Measurements from ENCODE around the gene ASPG.

ASPG gene

DNA sequence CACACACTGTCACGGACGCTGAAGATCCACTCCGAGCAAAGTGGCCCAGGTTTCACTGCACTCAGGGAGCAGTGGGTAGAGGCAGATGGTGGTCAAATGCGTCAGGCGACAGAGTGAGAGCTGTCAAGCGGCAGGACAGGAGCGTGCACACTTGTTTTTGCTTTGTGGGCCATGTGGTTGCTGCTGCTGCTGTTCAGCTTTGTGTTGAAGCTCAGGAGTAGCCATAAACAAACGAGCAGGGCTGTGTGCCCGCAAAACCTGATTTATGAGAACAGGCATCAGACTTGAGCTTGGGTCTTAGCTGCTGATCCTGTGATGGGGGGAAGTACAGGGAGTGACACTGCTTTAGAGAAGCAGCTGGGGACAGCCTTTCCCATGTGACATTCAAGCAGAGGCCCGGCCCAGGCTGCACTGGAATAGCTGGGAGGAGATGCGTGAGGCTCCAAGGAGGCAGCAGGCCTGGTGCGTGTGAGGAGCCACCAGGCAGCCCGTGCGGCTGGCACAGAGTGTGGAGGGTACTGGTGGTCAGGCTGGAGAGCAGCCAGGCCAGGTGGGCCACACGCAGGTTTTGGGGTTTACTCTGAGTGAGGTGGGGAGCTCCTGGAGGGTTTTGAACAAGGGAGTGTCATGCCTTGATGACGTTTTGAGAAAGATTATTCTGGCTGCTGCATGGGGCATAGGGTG is 31.1 kb upstream of the ASPG start:
- no peak for TF ChIP-seq SNAI2 (CRISPR knock-in tag; IDR thresholded peaks at IDR 0.05)
- TF ChIP-seq BACH2 (CRISPR knock-in tag; IDR thresholded peaks at IDR 0.05; ENCODE audit: borderline replicate concordance): no peak
- TF ChIP-seq, protein P1, sequence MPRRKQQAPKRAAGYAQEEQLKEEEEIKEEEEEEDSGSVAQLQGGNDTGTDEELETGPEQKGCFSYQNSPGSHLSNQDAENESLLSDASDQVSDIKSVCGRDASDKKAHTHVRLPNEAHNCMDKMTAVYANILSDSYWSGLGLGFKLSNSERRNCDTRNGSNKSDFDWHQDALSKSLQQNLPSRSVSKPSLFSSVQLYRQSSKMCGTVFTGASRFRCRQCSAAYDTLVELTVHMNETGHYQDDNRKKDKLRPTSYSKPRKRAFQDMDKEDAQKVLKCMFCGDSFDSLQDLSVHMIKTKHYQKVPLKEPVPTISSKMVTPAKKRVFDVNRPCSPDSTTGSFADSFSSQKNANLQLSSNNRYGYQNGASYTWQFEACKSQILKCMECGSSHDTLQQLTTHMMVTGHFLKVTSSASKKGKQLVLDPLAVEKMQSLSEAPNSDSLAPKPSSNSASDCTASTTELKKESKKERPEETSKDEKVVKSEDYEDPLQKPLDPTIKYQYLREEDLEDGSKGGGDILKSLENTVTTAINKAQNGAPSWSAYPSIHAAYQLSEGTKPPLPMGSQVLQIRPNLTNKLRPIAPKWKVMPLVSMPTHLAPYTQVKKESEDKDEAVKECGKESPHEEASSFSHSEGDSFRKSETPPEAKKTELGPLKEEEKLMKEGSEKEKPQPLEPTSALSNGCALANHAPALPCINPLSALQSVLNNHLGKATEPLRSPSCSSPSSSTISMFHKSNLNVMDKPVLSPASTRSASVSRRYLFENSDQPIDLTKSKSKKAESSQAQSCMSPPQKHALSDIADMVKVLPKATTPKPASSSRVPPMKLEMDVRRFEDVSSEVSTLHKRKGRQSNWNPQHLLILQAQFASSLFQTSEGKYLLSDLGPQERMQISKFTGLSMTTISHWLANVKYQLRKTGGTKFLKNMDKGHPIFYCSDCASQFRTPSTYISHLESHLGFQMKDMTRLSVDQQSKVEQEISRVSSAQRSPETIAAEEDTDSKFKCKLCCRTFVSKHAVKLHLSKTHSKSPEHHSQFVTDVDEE (CRISPR knock-in tag; IDR thresholded peaks at IDR 0.05): no peak
- TF ChIP-seq ESRRG (CRISPR knock-in tag; IDR thresholded peaks at IDR 0.05): no peak
- TF ChIP-seq ZNF565 (CRISPR knock-in tag; conservative IDR thresholded peaks at IDR 0.05; ENCODE audit: low read depth): no peak
- TF ChIP-seq, protein P2, sequence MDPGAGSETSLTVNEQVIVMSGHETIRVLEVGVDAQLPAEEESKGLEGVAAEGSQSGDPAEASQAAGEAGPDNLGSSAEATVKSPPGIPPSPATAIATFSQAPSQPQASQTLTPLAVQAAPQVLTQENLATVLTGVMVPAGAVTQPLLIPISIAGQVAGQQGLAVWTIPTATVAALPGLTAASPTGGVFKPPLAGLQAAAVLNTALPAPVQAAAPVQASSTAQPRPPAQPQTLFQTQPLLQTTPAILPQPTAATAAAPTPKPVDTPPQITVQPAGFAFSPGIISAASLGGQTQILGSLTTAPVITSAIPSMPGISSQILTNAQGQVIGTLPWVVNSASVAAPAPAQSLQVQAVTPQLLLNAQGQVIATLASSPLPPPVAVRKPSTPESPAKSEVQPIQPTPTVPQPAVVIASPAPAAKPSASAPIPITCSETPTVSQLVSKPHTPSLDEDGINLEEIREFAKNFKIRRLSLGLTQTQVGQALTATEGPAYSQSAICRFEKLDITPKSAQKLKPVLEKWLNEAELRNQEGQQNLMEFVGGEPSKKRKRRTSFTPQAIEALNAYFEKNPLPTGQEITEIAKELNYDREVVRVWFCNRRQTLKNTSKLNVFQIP (CRISPR knock-in tag; IDR thresholded peaks at IDR 0.05; ENCODE audit: borderline replicate concordance, low read depth): no peak
- TF ChIP-seq ZFP30 (CRISPR knock-in tag; IDR thresholded peaks at IDR 0.05): no peak
- no peak for ATAC-seq

DNA sequence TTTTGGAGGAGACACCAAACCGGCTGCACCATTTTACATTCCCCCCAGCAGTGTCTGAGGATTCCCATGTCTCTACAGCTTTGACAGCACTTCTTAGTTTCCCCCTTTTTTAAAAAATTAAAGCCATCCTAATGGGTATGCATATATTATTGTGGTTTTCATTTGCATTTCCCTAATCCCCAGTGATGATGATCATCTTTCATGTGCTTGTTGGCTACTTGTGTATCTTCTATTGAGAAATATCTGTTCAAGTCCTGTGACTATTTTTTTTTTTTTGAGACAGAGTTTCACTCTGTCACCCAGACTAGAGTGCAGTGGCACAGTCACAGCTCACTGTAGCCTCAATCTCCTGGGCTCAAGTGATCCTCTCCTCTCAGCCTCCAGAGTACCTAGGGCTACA is 23.2 kb upstream of the ASPG start:
- no peak for TF ChIP-seq RARB (CRISPR knock-in tag; IDR thresholded peaks at IDR 0.05)
- TF ChIP-seq ARNTL (CRISPR knock-in tag; IDR thresholded peaks at IDR 0.05; ENCODE audit: borderline replicate concordance, low read depth): no peak
- no peak for TF ChIP-seq ZNF8 (CRISPR knock-in tag; IDR thresholded peaks at IDR 0.05)
- TF ChIP-seq, protein P3, sequence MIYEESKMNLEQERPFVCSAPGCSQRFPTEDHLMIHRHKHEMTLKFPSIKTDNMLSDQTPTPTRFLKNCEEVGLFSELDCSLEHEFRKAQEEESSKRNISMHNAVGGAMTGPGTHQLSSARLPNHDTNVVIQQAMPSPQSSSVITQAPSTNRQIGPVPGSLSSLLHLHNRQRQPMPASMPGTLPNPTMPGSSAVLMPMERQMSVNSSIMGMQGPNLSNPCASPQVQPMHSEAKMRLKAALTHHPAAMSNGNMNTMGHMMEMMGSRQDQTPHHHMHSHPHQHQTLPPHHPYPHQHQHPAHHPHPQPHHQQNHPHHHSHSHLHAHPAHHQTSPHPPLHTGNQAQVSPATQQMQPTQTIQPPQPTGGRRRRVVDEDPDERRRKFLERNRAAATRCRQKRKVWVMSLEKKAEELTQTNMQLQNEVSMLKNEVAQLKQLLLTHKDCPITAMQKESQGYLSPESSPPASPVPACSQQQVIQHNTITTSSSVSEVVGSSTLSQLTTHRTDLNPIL (CRISPR knock-in tag; IDR thresholded peaks at IDR 0.05; ENCODE audit: low read depth): no peak
- TF ChIP-seq ZNF70 (CRISPR knock-in tag; IDR thresholded peaks at IDR 0.05): no peak
- ATAC-seq: no peak

DNA sequence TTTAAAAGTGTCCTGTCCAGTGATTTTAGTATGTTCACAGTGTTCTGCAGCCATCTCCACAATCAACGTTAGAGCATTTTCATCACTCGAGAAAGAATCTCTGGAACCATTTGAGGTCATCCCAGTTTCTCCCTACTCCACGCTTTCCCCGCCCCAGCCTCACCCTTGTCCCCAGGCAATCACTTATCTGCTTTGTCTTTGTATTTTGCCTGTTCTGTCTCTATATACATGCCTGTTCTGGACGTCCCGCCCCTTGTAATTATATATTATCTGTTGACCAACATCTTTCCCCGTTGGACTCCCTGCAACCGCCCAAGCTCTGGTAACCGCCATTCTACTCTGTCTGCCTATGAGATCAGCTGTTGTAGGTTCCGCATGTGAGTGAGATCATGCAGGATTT is 21.5 kb upstream of the ASPG start:
- TF ChIP-seq ZNF70 (CRISPR knock-in tag; IDR thresholded peaks at IDR 0.05) (no peak), CSDC2 (CRISPR knock-in tag; IDR thresholded peaks at IDR 0.05) (no peak), ESRRG (CRISPR knock-in tag; IDR thresholded peaks at IDR 0.05) (no peak), ZFP3 (CRISPR knock-in tag; IDR thresholded peaks at IDR 0.05) (no peak), ISL1 (CRISPR knock-in tag; IDR thresholded peaks at IDR 0.05) (no peak), GLIS3 (CRISPR knock-in tag; IDR thresholded peaks at IDR 0.05) (no peak), TOX (CRISPR knock-in tag; IDR thresholded peaks at IDR 0.05; ENCODE audit: borderline replicate concordance) (no peak), SNAI2 (CRISPR knock-in tag; IDR thresholded peaks at IDR 0.05) (no peak), RARB (CRISPR knock-in tag; IDR thresholded peaks at IDR 0.05) (no peak), OSR1 (CRISPR knock-in tag; IDR thresholded peaks at IDR 0.05) (no peak), ARNTL (CRISPR knock-in tag; IDR thresholded peaks at IDR 0.05; ENCODE audit: borderline replicate concordance, low read depth) (no peak), PPARA (CRISPR knock-in tag; IDR thresholded peaks at IDR 0.05; ENCODE audit: borderline replicate concordance) (no peak)
- TF ChIP-seq, protein P2 (CRISPR knock-in tag; IDR thresholded peaks at IDR 0.05; ENCODE audit: borderline replicate concordance, low read depth): no peak
- TF ChIP-seq, protein P3 (CRISPR knock-in tag; IDR thresholded peaks at IDR 0.05; ENCODE audit: low read depth): no peak
- TF ChIP-seq, protein P4, sequence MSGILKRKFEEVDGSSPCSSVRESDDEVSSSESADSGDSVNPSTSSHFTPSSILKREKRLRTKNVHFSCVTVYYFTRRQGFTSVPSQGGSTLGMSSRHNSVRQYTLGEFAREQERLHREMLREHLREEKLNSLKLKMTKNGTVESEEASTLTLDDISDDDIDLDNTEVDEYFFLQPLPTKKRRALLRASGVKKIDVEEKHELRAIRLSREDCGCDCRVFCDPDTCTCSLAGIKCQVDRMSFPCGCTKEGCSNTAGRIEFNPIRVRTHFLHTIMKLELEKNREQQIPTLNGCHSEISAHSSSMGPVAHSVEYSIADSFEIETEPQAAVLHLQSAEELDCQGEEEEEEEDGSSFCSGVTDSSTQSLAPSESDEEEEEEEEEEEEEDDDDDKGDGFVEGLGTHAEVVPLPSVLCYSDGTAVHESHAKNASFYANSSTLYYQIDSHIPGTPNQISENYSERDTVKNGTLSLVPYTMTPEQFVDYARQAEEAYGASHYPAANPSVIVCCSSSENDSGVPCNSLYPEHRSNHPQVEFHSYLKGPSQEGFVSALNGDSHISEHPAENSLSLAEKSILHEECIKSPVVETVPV (CRISPR knock-in tag; IDR thresholded peaks at IDR 0.05): no peak
- TF ChIP-seq, protein P1 (CRISPR knock-in tag; IDR thresholded peaks at IDR 0.05): no peak
- no peak for ATAC-seq
